Breast epithelium (tissue), 4 donors: ENCODE measurements around the gene ASPRV1. TPM values are rescaled to one million over a fixed set of nuclear protein-coding genes. Genes with fewer than 3 reads are reported as not detected.

Experiments used
- DNase-seq, 2 donors: peaks; one replicate each; pipeline ENCODE4 v3.0.0-alpha.2; 2019; ENCODE audit warnings: low spot score in 2 of 2
- H3K27ac ChIP-seq, 2 donors: fragments of 200-600 bp; sonication (generic) in 1 of 2; one replicate each; pipeline ENCODE4 v1.5.1; 2016 to 2019; ENCODE audit warnings: mild to moderate bottlenecking in 1 of 2
- H3K27me3 ChIP-seq, 2 donors: fragments of 200-600 bp; sonication (generic) in 1 of 2; one replicate each; pipeline versions ENCODE4 v1.5.1 to v1.6.0; 2017 to 2019; ENCODE audit warnings: control low read depth in 1 of 2, mild to moderate bottlenecking in 1 of 2
- H3K36me3 ChIP-seq: fragments of 200-600 bp; one replicate; pipeline ENCODE4 v1.5.1; 2019
- H3K4me1 ChIP-seq, 2 donors: fragments of 200-600 bp; sonication (generic); one replicate each; pipeline ENCODE4 v1.5.1; 2016 to 2019; ENCODE audit warnings: control low read depth in 1 of 2
- H3K4me3 ChIP-seq, 3 donors: fragments of 200-600 bp; sonication (generic); 1 replicate in 2 of 3; 2 replicates in 1 of 3; pipeline ENCODE4 v1.5.1; 2016 to 2019; ENCODE audit warnings: mild to moderate bottlenecking in 3 of 3, moderate library complexity in 2 of 3
- H3K9me3 ChIP-seq, 2 donors: fragments of 200-600 bp; sonication (generic) in 1 of 2; one replicate each; pipeline ENCODE4 v1.5.1; 2016 to 2019; ENCODE audit warnings: control low read depth in 1 of 2
- CTCF ChIP-seq, 3 donors: fragments of 450-650 bp; IDR thresholded peaks; one replicate each; pipeline ENCODE4 v1.5.1; 2016 to 2017; ENCODE audit warnings: antibody characterized with exemption in 3 of 3, mild to moderate bottlenecking in 3 of 3, moderate library complexity in 3 of 3
- POLR2A ChIP-seq: fragments of 450-650 bp; IDR thresholded peaks from one replicate; pipeline ENCODE4 v1.6.1; 2016; ENCODE audit warnings: antibody characterized with exemption, mild to moderate bottlenecking, moderate library complexity
- POLR2AphosphoS5 ChIP-seq, 3 donors: sonication (generic); formaldehyde crosslinking; IDR thresholded peaks; one replicate each; pipeline ENCODE4 v1.6.1; 2017; ENCODE audit warnings: antibody characterized with exemption in 3 of 3
- intact Hi-C: fragments of 100-400 bp; cut with DNase I; formaldehyde crosslinking; loops from one replicate; pipeline ENCODE4 v1.15.1; 2023; ENCODE audit warnings: low total_unique reads
- total RNA-seq, 3 donors: library from RNA; depleted of rRNA; stranded (reverse); fragments of >200 nt; gene quantifications; one replicate each; pipeline ENCODE4 v1.1.0, GENCODE V29; 2016

Gene ASPRV1
- total RNA-seq, 3 donors from 2014 or later, result 1.6 to 4.5 (median 1.8) TPM

- H3K36me3 ChIP-seq, result peaks cover 8% of the 10 kb centered on the region
- no peak overlapping the region for H3K4me3 ChIP-seq
- no peak overlapping the region for H3K27ac ChIP-seq
- H3K9me3 ChIP-seq, result no peaks in the 10 kb centered on the region
- no peaks in the 10 kb centered on the region for H3K27me3 ChIP-seq
- DNase-seq, result no peak
- no peak for TF ChIP-seq POLR2AphosphoS5 (IDR thresholded peaks at IDR 0.05)
- TF ChIP-seq POLR2A, result no peak
- no peak for TF ChIP-seq CTCF (IDR thresholded peaks at IDR 0.05)
- intact Hi-C loops, result no loop called here
- no peaks in the 10 kb centered on the region for H3K4me1 ChIP-seq
These were observed 21.7 kb downstream of the ASPRV1 start for GRCh38 chr2:69939722-69940121.

GRCh38 chr2:69937968-69938367, 23.5 kb downstream of the ASPRV1 start:
- TF ChIP-seq CTCF (IDR thresholded peaks at IDR 0.05) (no peak), POLR2AphosphoS5 (IDR thresholded peaks at IDR 0.05) (no peak), POLR2A (no peak)
- intact Hi-C loops, result no loop called here

GRCh38 chr2:69936906-69937305, 24.5 kb downstream of the ASPRV1 start:
- intact Hi-C loops, result no loop called here
- DNase-seq, result no peak
- Histone ChIP-seq H3K4me1 (no peaks in the 10 kb centered on the region), H3K27ac (no peak overlapping the region), H3K36me3 (peaks cover 8% of the 10 kb centered on the region), H3K4me3 (no peak overlapping the region), H3K9me3 (no peaks in the 10 kb centered on the region), H3K27me3 (no peaks in the 10 kb centered on the region)
- no peak for TF ChIP-seq CTCF (IDR thresholded peaks at IDR 0.05)
- TF ChIP-seq POLR2A, result no peak
- TF ChIP-seq POLR2AphosphoS5 (IDR thresholded peaks at IDR 0.05), result no peak

More at GRCh38 chr2:69937968-69938367, 23.5 kb downstream of the ASPRV1 start:
- H3K4me1 ChIP-seq, result no peaks in the 10 kb centered on the region
- H3K9me3 ChIP-seq, result no peaks in the 10 kb centered on the region
- DNase-seq, result no peak
- no peak overlapping the region for H3K27ac ChIP-seq
- peaks cover 8% of the 10 kb centered on the region for H3K36me3 ChIP-seq
- H3K4me3 ChIP-seq, result no peak overlapping the region
- no peaks in the 10 kb centered on the region for H3K27me3 ChIP-seq

- Histone ChIP-seq H3K9me3 (no peaks in the 10 kb centered on the region), H3K27me3 (no peaks in the 10 kb centered on the region), H3K4me3 (no peak overlapping the region), H3K36me3 (peaks cover 8% of the 10 kb centered on the region), H3K4me1 (no peaks in the 10 kb centered on the region), H3K27ac (no peak overlapping the region)
- intact Hi-C loops, result no loop called here
- TF ChIP-seq POLR2A (no peak), POLR2AphosphoS5 (IDR thresholded peaks at IDR 0.05) (no peak), CTCF (IDR thresholded peaks at IDR 0.05) (no peak)
- no peak for DNase-seq
These were observed 26.4 kb downstream of the ASPRV1 start for GRCh38 chr2:69935011-69935410.

GRCh38 chr2:69934614-69934908, 26.9 kb downstream of the ASPRV1 start:
- no peaks in the 10 kb centered on the region for H3K27me3 ChIP-seq
- intact Hi-C loops, result no loop called here
- DNase-seq, result no peak
- TF ChIP-seq POLR2A (no peak), POLR2AphosphoS5 (IDR thresholded peaks at IDR 0.05) (no peak), CTCF (IDR thresholded peaks at IDR 0.05) (no peak)
- H3K4me3 ChIP-seq, result no peak overlapping the region
- H3K9me3 ChIP-seq, result no peaks in the 10 kb centered on the region
- no peak overlapping the region for H3K27ac ChIP-seq
- H3K36me3 ChIP-seq, result peaks cover 8% of the 10 kb centered on the region
- no peaks in the 10 kb centered on the region for H3K4me1 ChIP-seq
